ENCODE data around the gene LTK. TPM values are rescaled to one million over a fixed set of nuclear protein-coding genes. Genes with fewer than 3 reads are reported as not detected.

LTK gene
- total RNA-seq, 2 experiments from 2014 or later = 9.7 to 9.9 TPM

Other genes starting within 250 kb of the LTK start
- under 1 TPM; 0.20 to 0.36 TPM for gene OIP5, start 181.2 kb downstream of the LTK start, total RNA-seq
- 1 to 10 TPM; 2.2 to 2.3 TPM for gene NUSAP1, start 180.9 kb downstream of the LTK start, total RNA-seq
- 1 to 10 TPM; 2.0 to 2.3 TPM for gene NDUFAF1, start 111.3 kb downstream of the LTK start, total RNA-seq
- gene RTF1, start 96.7 kb downstream of the LTK start, total RNA-seq = 10 to 100 TPM; 29.9 to 34.2 TPM
- gene ITPKA, start 20.0 kb downstream of the LTK start, total RNA-seq = not detected
- 10 to 100 TPM; 20.8 to 22.5 TPM for gene RPAP1, start 30.4 kb upstream of the LTK start, total RNA-seq
- under 1 TPM; 0.42 to 0.47 TPM for gene TYRO3, start 45.4 kb upstream of the LTK start, total RNA-seq
- gene MGA, start 146.6 kb upstream of the LTK start, total RNA-seq = 10 to 100 TPM; 31.0 to 33.9 TPM

All from CD4-positive, alpha-beta T cell (primary cell).